Uterus (tissue), 2 donors: ENCODE results near the gene UBE2O.

Experiments used
- CTCF ChIP-seq, 4 experiments: fragments of 200-600 bp in 2 of 4; fragments of 450-650 bp in 2 of 4; sonication (generic) in 2 of 4; IDR thresholded peaks; one replicate each; pipeline ENCODE4 v1.5.1; 2016 to 2019; ENCODE audit warnings: antibody characterized with exemption in 4 of 4, mild to moderate bottlenecking in 2 of 4, moderate library complexity in 1 of 4
- POLR2A ChIP-seq, 2 donors: fragments of 450-650 bp; IDR thresholded peaks; one replicate each; pipeline ENCODE4 v1.6.1; 2016; ENCODE audit warnings: antibody characterized with exemption in 2 of 2, mild to moderate bottlenecking in 1 of 2, moderate library complexity in 1 of 2

- TF ChIP-seq CTCF (IDR thresholded peaks at IDR 0.05) (no peak), POLR2A (IDR thresholded peaks at IDR 0.05) (no peak)
Measured at GRCh38 chr17:76394166-76394565, 58.8 kb downstream of the UBE2O start.
